ENCODE measurements around the gene IFT172.

DNA sequence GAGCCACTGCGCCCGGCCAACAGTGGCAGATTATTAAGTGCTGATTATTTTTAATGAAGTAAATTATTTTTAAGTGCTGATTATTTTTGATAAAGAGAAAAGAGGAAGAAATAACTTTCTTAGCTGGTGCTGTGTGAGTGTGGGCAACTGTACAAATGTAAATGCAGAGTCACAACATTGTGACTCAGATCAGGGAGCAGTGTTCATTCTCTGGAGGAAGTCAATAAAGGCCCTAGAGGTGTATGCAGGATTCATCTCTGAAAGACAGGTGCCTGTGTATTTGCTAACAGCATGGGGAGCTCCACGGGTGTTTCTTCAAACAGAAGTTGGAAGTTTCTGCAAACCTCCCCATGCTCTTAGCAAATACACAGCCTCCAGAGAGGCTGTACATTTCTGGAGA is 41.2 kb downstream of the IFT172 start:
- TF ChIP-seq, protein P1, sequence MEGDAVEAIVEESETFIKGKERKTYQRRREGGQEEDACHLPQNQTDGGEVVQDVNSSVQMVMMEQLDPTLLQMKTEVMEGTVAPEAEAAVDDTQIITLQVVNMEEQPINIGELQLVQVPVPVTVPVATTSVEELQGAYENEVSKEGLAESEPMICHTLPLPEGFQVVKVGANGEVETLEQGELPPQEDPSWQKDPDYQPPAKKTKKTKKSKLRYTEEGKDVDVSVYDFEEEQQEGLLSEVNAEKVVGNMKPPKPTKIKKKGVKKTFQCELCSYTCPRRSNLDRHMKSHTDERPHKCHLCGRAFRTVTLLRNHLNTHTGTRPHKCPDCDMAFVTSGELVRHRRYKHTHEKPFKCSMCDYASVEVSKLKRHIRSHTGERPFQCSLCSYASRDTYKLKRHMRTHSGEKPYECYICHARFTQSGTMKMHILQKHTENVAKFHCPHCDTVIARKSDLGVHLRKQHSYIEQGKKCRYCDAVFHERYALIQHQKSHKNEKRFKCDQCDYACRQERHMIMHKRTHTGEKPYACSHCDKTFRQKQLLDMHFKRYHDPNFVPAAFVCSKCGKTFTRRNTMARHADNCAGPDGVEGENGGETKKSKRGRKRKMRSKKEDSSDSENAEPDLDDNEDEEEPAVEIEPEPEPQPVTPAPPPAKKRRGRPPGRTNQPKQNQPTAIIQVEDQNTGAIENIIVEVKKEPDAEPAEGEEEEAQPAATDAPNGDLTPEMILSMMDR (conservative IDR thresholded peaks at IDR 0.05; ENCODE audit: low read depth, low read length) = no peak
- TF ChIP-seq MAFK (IDR thresholded peaks at IDR 0.05; ENCODE audit: low read depth, low read length) (no peak), SMC3 (IDR thresholded peaks at IDR 0.05; ENCODE audit: low read depth, low read length) (no peak), POLR2A (IDR thresholded peaks at IDR 0.05; ENCODE audit: low read depth, low read length) (no peak), RAD21 (IDR thresholded peaks at IDR 0.05; ENCODE audit: low read length) (no peak), MXI1 (IDR thresholded peaks at IDR 0.05; ENCODE audit: borderline replicate concordance, low read depth, low read length) (no peak), CHD1 (IDR thresholded peaks at IDR 0.05; ENCODE audit: low read depth, low read length) (no peak), BHLHE40 (IDR thresholded peaks at IDR 0.05; ENCODE audit: low read depth, low read length) (no peak), MAZ (IDR thresholded peaks at IDR 0.05; ENCODE audit: borderline replicate concordance, low read depth, low read length) (no peak)
- TF ChIP-seq, protein P2, sequence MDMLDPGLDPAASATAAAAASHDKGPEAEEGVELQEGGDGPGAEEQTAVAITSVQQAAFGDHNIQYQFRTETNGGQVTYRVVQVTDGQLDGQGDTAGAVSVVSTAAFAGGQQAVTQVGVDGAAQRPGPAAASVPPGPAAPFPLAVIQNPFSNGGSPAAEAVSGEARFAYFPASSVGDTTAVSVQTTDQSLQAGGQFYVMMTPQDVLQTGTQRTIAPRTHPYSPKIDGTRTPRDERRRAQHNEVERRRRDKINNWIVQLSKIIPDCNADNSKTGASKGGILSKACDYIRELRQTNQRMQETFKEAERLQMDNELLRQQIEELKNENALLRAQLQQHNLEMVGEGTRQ (IDR thresholded peaks at IDR 0.05; ENCODE audit: low read depth, low read length) = no peak
